AG04450 (cell line): ENCODE results near the gene EVA1A. TPM values are rescaled to one million over a fixed set of nuclear protein-coding genes. Genes with fewer than 3 reads are reported as not detected.

ENCODE experiments used
- CTCF ChIA-PET: fragments of 300-600, 350-600 bp; formaldehyde crosslinking; extraction: SDS; loops from one replicate; lab custom pipeline; 2022; ENCODE audit warnings: antibody characterized with exemption, inconsistent platforms; lab: Charles Lee
- POLR2A ChIA-PET: fragments of 350-600 bp; formaldehyde crosslinking; extraction: SDS; loops from one replicate; lab custom pipeline; 2021; ENCODE audit warnings: antibody characterized with exemption, inconsistent platforms; lab: Yijun Ruan, JAX
- DNase-seq: peaks from one replicate; pipeline ENCODE4 v3.0.0-alpha.2; 2011; ENCODE audit warnings: low read depth, low spot score
- H3K27ac ChIP-seq: one replicate; pipeline ENCODE4 v1.5.1; 2012; ENCODE audit warnings: low read depth, low read length, control low read depth
- H3K27me3 ChIP-seq: one replicate; pipeline ENCODE4 v1.6.0; 2012; ENCODE audit warnings: low read length; ENCODE audit not compliant: control insufficient read depth, insufficient read depth
- H3K4me3 ChIP-seq: 2 replicates; pipeline ENCODE4 v1.5.1; 2011; ENCODE audit warnings: mild to moderate bottlenecking, low read depth, low read length, control low read depth
- H3K9me3 ChIP-seq: 2 replicates; pipeline ENCODE4 v1.5.1; 2012; ENCODE audit warnings: low read length; ENCODE audit not compliant: control insufficient read depth, insufficient read depth
- CTCF ChIP-seq: IDR thresholded peaks from 2 replicates; pipeline ENCODE4 v1.5.1; 2011; ENCODE audit warnings: low read depth, low read length, control low read depth, inconsistent platforms
- polyA plus RNA-seq: library from polyadenylated mRNA; depleted of rRNA; stranded (reverse); fragments of >200 nt; gene quantifications from 2 replicates; pipeline ENCODE4 v1.2.3, GENCODE V29; 2011

The EVA1A gene
- polyA plus RNA-seq, 1 experiment = 22.8 TPM

- H3K9me3 ChIP-seq = no peaks in the 10 kb centered on the region
- H3K4me3 ChIP-seq = no peak overlapping the region
- no peaks in the 10 kb centered on the region for H3K27me3 ChIP-seq
- CTCF ChIA-PET = interaction anchor here (0.7 to 1.7 kb wide), 3 partner anchors 89 to 108 kb away, joined by 4 to 8 read pairs (median 4); no protein-coding TSS in a partner anchor
- no peak overlapping the region for H3K27ac ChIP-seq
- DNase-seq = no peak
- POLR2A ChIA-PET = no interaction called here
- no peak for TF ChIP-seq CTCF
These were observed 40.9 kb downstream of the EVA1A start for GRCh38 chr2:75519843-75520242.

GRCh38 chr2:75518638-75519465 is 41.9 kb downstream of the EVA1A start:
- CTCF ChIA-PET = no interaction called here
- POLR2A ChIA-PET = interaction anchor here (0.5 kb wide), 1 partner anchor 84 kb away, joined by 3 read pairs; no protein-coding TSS in a partner anchor

GRCh38 chr2:75517547-75518230 is 43.0 kb downstream of the EVA1A start:
- no peak for DNase-seq
- Histone ChIP-seq H3K4me3 (no peak overlapping the region), H3K9me3 (peaks cover 3% of the 10 kb centered on the region; the same call in 1 of the 2 replicates), H3K27ac (no peak overlapping the region), H3K27me3 (no peaks in the 10 kb centered on the region)
- ChIA-PET POLR2A (no interaction called here), CTCF (no interaction called here)
- TF ChIP-seq CTCF = no peak

More at GRCh38 chr2:75518638-75519465, 41.9 kb downstream of the EVA1A start:
- no peaks in the 10 kb centered on the region for H3K9me3 ChIP-seq
- no peaks in the 10 kb centered on the region for H3K27me3 ChIP-seq
- no peak overlapping the region for H3K4me3 ChIP-seq
- no peak for DNase-seq
- H3K27ac ChIP-seq = no peak overlapping the region
- no peak for TF ChIP-seq CTCF

GRCh38 chr2:75516378-75517360 is 44.1 kb downstream of the EVA1A start:
- H3K27ac ChIP-seq = no peak overlapping the region
- no peak overlapping the region for H3K4me3 ChIP-seq
- no peak for DNase-seq
- ChIA-PET CTCF (no interaction called here), POLR2A (no interaction called here)
- no peaks in the 10 kb centered on the region for H3K27me3 ChIP-seq
- peaks cover 7% of the 10 kb centered on the region; the same call in 1 of the 2 replicates for H3K9me3 ChIP-seq
- no peak for TF ChIP-seq CTCF
